Stimulated activated CD4-positive, alpha-beta T cell treated with anti-CD3 and anti-CD28 coated beads, TNF-alpha, amount 100 ng/mL, for 24 hours (primary cell): ENCODE data around the gene FOSL1.
A peak's percentile ranks its signal among the peaks of the same experiment; 100 is the strongest.

Experiments
- DNase-seq, 3 experiments: peaks; one replicate each; pipeline ENCODE4 v3.0.0-alpha.2; 2020; ENCODE audit warnings: low read depth in 3 of 3

Gene FOSL1

DNA sequence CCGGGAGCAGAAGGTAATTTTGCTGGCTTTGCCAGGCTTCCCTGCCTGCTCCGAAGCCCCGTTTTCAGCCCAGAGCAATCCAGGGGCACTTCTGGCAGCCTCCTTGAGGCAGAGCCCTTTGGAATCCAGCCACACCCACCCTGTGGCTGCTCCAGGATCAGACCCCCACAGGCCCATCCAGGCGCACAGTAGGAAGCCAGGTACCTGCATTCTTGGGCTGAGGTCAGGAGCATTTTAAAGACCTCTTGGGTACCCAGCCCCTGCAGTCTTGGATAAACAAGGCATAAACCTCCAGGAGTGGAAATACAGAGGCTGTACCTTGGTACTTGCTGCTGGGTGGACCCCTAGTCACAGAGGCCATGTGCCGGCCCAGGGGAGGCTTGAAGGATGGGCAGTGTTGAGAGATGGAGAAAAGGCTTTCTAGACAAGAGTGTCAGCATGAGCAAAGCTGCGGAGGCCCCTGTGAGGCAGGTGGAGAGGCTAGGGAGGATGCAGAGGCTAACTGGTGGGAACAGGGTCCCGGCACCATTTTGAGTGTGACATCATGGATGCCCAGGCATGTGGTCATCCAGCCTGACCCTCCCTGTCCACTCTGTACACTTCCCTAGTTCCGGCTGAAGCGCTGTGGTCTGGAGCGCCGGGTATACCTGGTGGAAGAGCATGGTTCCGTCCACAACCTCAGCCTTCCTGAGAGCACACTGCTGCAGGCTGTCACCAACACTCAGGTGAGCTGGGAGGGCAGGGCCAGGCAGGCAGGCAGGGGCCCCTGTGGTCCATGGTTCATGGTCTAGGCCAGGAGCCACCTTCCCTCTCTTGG, 36.1 kb downstream of the FOSL1 start:
- no peak for DNase-seq

GRCh38 chr11:65862941-65863888, 37.0 kb downstream of the FOSL1 start:
- DNase-seq, result no peak

GRCh38 chr11:65862191-65862735, 37.9 kb downstream of the FOSL1 start:
- no peak for DNase-seq

- no peak for DNase-seq
Observed at GRCh38 chr11:65861533-65862183, 38.5 kb downstream of the FOSL1 start.

DNA sequence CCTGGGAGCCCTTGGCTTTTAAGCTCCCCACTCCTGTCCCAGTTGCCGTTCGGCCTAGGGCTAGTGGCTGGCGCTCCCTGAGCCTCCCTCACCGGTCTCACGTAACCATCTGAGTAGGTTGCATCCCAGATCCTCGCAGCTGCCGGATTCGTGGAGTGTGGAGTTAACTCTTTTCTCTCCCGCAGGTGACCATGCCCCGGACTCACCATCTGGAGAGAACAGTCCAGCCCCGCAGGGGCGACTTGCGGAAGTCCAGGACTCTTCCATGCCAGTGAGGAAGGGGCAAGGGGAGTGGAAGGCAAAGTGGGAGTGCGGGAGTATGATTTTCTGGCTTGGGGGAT, 39.1 kb downstream of the FOSL1 start:
- DNase-seq, result no peak

- DNase-seq, result peak; percentile 90 to 95 (median 94)
Observed at GRCh38 chr11:65860278-65861164, 39.7 kb downstream of the FOSL1 start, which contains the start of gene MUS81. MUS81 (plus strand) TSS chr11:65860433; CDS start chr11:65860754, 321 bp downstream.

- peak in 1 of 3 experiments; percentile 41 for DNase-seq
Observed at GRCh38 chr11:65859812-65860277, 40.3 kb downstream of the FOSL1 start.

GRCh38 chr11:65859095-65859811, 40.9 kb downstream of the FOSL1 start:
- peak; percentile 92 to 99 (median 92) for DNase-seq

DNA sequence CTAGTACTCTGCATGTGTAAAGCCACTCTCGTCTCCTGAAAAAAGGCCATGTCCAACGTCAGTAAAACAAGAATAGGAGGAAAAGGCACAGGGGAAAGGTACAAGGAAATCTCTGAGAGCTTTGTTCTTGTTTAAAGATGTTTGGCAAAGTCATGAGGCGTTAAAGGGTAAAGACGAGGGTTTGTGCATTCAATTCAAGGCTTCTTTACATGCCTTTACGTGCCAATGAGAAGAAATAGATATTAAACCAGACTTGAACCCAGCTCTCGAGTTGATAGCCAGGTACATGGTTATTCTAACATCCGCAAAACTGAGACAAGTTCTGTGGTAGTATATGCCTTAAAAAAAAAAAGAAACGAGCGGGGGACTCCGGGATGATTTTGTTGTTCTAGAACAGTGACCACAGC, 41.5 kb downstream of the FOSL1 start:
- DNase-seq, result no peak

DNA sequence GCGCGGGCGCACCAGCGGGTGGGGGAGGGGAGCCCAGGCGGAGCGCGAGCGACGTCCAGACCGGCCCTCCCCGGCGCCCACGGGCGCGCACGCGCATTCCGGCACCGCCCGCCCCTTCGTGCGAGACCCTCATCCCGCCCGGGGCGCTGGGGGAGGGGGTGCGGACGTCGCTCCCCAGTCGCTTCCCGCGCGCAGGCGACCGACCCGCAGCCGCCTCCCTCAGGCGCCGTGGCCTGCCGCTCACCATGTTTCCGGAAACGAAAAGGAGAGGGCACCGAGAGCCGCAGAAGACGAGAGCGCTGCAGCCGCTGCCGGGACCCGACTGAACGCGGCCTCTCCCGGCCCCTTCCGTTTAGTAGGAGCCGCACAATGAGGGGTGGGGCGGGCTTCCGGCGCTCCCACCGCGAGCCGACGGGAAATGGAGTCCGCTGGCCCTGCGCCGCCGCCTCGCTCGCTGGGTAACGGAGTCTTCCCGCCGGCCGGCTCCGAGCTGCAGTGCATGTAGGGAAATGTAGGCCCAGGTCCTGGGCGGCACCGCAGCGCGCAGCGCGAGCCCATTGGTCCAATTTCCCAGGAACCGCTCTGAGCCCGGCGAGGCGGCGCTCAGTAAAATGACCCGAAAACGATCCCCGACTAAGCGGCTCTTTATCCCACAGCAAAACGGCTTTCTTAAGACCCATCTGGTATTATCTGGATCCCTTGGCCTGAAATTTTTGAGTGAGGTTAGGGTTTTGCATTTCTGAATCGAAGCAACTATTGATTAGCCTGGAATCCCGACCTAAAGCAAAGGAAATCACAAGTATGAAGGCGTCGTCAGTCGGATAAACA, 42.1 kb downstream of the FOSL1 start, which contains the start of gene CFL1:
TSS of gene CFL1 (minus strand) at position 328 of the 828 bp plus-strand sequence. CDS start at position 247, 81 bp downstream.
- peak; percentile 91 to 98 (median 94) for DNase-seq

DNA sequence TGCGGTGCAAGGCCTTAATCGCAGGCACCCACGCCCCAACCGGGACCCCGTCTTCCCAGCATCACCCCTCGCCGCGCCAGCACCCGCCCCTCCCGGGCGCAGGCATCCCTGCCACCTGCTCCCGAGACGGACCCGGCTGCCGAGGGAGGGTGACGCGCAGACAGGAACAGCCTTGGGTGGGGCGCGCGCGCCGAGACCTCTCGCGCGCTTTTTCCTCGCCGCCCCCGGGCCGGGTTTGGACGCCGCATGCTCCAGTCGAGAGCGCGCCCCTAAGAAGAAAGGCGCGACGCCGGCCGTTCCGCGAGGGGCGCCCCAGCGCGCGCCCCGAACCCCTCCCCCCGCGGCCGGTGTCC, 42.7 kb downstream of the FOSL1 start:
- peak in 1 of 3 experiments; percentile 56 for DNase-seq

DNA sequence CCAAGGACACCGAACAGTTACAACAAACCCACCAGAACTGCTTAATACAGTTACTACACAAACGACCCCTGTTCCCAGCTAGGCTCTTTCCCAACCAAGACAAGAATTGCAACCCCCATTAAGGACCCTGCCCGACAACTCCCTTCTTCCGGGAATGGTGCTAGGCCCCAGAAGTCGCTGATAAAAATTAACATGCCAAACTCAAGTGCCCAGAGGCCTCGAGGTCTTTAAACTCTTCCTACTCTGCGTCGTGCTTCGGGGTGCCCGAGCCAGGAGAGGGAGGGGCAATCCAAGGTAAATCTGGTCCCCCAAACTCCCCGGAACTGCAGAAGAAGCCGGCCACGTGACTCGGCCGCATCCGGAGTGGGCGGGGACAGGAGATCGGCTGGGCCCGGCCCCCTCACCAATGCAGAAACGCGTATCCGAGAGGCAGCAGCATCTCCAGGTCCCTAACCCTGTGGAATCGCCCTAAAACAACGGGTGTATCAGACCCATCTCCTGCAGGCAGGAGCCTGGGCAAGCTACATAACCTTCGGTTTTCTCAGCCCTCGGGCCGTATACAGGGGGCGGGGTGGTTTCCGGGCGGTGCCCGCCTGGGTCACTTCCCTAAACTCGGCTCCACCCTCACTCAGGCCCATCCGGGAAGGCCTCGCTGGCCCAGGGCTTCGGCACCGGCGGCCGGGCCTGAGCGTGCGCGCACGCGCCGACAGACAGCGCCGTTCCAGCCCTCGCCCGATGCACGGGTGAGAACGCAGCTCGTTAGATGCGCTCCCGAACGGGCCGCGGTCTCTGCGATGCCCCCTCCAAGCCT, 43.3 kb downstream of the FOSL1 start:
- DNase-seq, result peak; percentile 67 to 81 (median 68)

- DNase-seq, result no peak
Observed at GRCh38 chr11:65855927-65856363, 44.2 kb downstream of the FOSL1 start.

DNA sequence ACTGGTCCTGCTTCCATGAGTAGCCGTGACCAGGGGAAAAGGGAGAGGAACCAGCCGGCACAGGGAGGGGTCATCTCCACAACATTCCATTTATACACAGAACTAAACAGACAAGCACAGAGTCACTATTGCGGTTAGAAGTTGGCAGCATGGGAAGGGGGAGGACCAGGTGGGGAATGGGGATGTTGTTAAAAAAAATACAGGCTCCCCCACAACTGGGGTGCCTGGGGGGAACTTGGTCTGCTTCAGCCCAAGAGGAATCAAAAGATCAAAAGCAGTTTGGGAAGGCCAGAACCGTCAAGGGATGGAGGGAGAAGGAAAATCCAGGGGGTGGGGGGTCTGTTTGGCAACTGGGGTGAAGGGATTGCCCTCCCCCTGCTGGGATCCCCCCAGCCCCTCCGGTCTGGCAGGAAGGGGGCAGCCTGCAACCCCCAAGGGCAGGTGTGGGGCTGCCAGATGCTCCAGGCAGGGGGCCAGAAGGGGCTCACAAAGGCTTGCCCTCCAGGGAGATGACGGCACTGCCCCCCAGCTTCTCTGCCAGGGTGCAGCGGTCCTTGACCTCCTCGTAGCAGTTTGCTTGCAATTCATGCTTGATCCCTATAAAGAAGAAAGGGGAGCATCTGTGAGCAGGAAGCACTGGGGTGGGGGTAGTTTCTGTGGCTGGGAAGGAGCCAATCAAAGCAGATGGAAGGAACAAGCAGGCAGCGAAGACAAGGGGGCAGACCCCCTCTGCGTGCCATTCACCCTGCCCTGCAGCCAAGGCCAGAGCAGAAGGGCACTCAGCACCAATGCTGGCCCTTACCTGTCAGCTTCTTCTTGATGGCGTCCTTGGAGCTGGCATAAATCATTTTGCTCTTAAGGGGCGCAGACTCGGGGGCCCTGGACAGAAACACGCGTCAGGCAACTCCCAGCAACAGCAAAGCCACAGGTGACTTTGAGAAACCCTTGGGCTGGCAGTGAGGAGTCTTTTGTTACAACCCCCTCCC, 45.0 kb downstream of the FOSL1 start:
- DNase-seq, result no peak

GRCh38 chr11:65854161-65854592, 46.0 kb downstream of the FOSL1 start:
- DNase-seq, result no peak

DNA sequence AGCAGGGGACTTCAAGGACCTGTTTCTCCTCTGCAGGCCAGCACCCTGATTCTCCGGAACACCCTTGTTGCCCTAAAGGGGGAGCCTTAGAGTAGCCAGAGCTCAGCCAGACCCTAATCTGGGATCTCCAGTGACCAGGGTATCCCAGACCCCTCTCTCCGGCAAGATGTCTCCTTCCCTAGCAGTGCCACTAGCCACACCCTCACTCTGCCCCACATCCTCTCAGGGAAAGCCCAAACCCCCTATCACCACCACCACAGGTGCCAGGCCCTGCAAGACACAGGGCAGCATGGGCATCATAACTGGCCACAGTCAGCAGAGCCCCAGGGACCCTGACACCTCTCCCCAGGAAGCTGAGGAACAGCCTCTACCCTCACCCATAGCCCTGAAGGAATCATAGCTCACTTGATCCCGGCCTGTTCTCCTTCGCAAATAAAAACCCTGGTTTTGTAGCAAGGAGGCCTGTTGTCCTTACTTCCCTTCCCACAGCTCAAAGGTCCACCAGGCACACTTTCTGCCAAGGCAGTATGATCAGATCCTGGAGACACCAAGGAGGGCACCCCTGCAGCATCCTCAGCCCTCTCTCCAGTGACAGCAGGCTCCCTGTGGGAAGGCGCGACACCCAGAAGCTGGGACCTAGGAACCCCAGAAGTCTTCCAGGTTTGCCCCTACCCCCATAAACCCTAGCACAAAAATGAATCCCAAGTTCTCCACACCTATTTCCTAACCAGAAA, 46.8 kb downstream of the FOSL1 start:
- no peak for DNase-seq
